GM23338 (cell line): Measurements from ENCODE around the gene CFAP74. TPM values are rescaled to one million over a fixed set of nuclear protein-coding genes. Genes with fewer than 3 reads are reported as not detected.

Experiments
- ATAC-seq: fragments of 200-7000 bp; cut with Tn5 transposase; 3 replicates; pipeline ENCODE4 v1.9.1; 2020
- DNase-seq: peaks from one replicate; pipeline ENCODE4 v3.0.0-alpha.2; 2015; ENCODE audit warnings: low spot score
- H2AFZ ChIP-seq: fragments of 200-600 bp; sonication (generic); 2 replicates; pipeline ENCODE4 v1.8.0; 2016; ENCODE audit warnings: antibody characterized with exemption, mild to moderate bottlenecking, moderate library complexity
- H3F3A ChIP-seq: fragments of 200-600 bp; sonication (generic); replicated peaks from 2 replicates; pipeline ENCODE4 v1.8.0; 2017; ENCODE audit warnings: antibody characterized with exemption, mixed run types, low read depth
- H3K27ac ChIP-seq: fragments of 200-600 bp; sonication (generic); 2 replicates; pipeline ENCODE4 v1.6.1; 2016; ENCODE audit warnings: low read depth
- H3K27me3 ChIP-seq: fragments of 200-600 bp; sonication (generic); 2 replicates; pipeline ENCODE4 v1.8.0; 2016; ENCODE audit warnings: mild to moderate bottlenecking, mixed run types, moderate library complexity; ENCODE audit not compliant: insufficient read depth
- H3K36me3 ChIP-seq: fragments of 200-600 bp; sonication (generic); 2 replicates; pipeline ENCODE4 v1.8.0; 2016; ENCODE audit warnings: mild to moderate bottlenecking; ENCODE audit not compliant: insufficient read depth
- H3K4me1 ChIP-seq: fragments of 200-600 bp; sonication (generic); 2 replicates; pipeline ENCODE4 v1.8.0; 2016; ENCODE audit warnings: mild to moderate bottlenecking, moderate library complexity; ENCODE audit not compliant: insufficient read depth
- H3K4me2 ChIP-seq: fragments of 200-600 bp; sonication (generic); 2 replicates; pipeline ENCODE4 v1.7.1; 2017; ENCODE audit warnings: mixed run types
- H3K4me3 ChIP-seq: fragments of 200-600 bp; sonication (generic); 2 replicates; pipeline ENCODE4 v1.6.1; 2016; ENCODE audit warnings: mixed run types
- H3K79me2 ChIP-seq: fragments of 200-600 bp; sonication (generic); replicated peaks from 2 replicates; pipeline ENCODE4 v1.8.0; 2017; ENCODE audit warnings: mild to moderate bottlenecking; ENCODE audit not compliant: insufficient read depth
- H3K9me2 ChIP-seq: fragments of 200-600 bp; sonication (generic); 2 replicates; pipeline ENCODE4 v1.8.0; 2017; ENCODE audit not compliant: insufficient read depth
- H4K20me1 ChIP-seq: fragments of 200-600 bp; sonication (generic); replicated peaks from 2 replicates; pipeline ENCODE4 v1.8.0; 2017; ENCODE audit warnings: mild to moderate bottlenecking; ENCODE audit not compliant: insufficient read depth
- H3K27ac Mint-ChIP-seq: 2 replicates; pipeline ENCODE4 v1.8.0; 2020; ENCODE audit warnings: inconsistent platforms, mild to moderate bottlenecking, moderate library complexity, mixed read lengths
- H3K27me3 Mint-ChIP-seq: 3 replicates; pipeline ENCODE4 v1.8.0; 2022; ENCODE audit warnings: low read depth, mild to moderate bottlenecking, moderate library complexity, mixed read lengths, inconsistent platforms; ENCODE audit not compliant: insufficient read depth, poor library complexity
- H3K36me3 Mint-ChIP-seq: 3 replicates; pipeline ENCODE4 v1.8.0; 2021; ENCODE audit warnings: low read depth, mild to moderate bottlenecking, inconsistent platforms, moderate library complexity, mixed read lengths
- H3K4me1 Mint-ChIP-seq: 3 replicates; pipeline ENCODE4 v1.8.0; 2020; ENCODE audit warnings: mild to moderate bottlenecking, inconsistent platforms, mixed read lengths
- H3K4me3 Mint-ChIP-seq: 3 replicates; pipeline ENCODE4 v1.8.0; 2021; ENCODE audit warnings: moderate library complexity, mild to moderate bottlenecking, inconsistent platforms, mixed read lengths
- H3K9me3 Mint-ChIP-seq: 3 replicates; pipeline ENCODE4 v1.8.0; 2020; ENCODE audit warnings: moderate library complexity, mild to moderate bottlenecking, inconsistent platforms, mixed read lengths
- CREB1 ChIP-seq: fragments of 250-450 bp; sonication (Bioruptor Pico); IDR thresholded peaks from 2 replicates; pipeline ENCODE4 v1.5.0; 2020; ENCODE audit warnings: low read depth, mild to moderate bottlenecking, moderate library complexity
- CTCF ChIP-seq, 2 experiments: fragments of 200-600 bp in 1 of 2; sonication (generic) in 1 of 2; conservative IDR thresholded peaks; 2 replicates each; pipeline versions ENCODE4 v1.5.1 to v1.6.1; 2016 to 2017; ENCODE audit warnings: antibody characterized with exemption in 2 of 2, low read depth in 2 of 2, mild to moderate bottlenecking in 2 of 2, moderate library complexity in 1 of 2
- ETS1 ChIP-seq: IDR thresholded peaks from 2 replicates; pipeline ENCODE4 v1.6.1; 2016; ENCODE audit warnings: antibody characterized with exemption
- EZH2phosphoT487 ChIP-seq: fragments of 200-600 bp; sonication (generic); IDR thresholded peaks from one replicate; pipeline ENCODE4 v1.8.1; 2018; ENCODE audit warnings: antibody characterized with exemption; ENCODE audit not compliant: unreplicated experiment
- JUNB ChIP-seq: IDR thresholded peaks from one replicate; pipeline ENCODE4 v1.6.1; 2016; ENCODE audit warnings: antibody characterized with exemption; ENCODE audit not compliant: unreplicated experiment
- NANOG ChIP-seq: IDR thresholded peaks from 2 replicates; pipeline ENCODE4 v1.6.1; 2016; ENCODE audit warnings: antibody characterized with exemption, borderline replicate concordance
- POLR2AphosphoS5 ChIP-seq: IDR thresholded peaks from 2 replicates; pipeline ENCODE4 v1.6.1; 2016; ENCODE audit warnings: antibody characterized with exemption, low read depth
- REST ChIP-seq: IDR thresholded peaks from one replicate; pipeline ENCODE4 v1.6.1; 2018; ENCODE audit warnings: antibody characterized with exemption; ENCODE audit not compliant: unreplicated experiment
- STAT1 ChIP-seq: IDR thresholded peaks from one replicate; pipeline ENCODE4 v1.6.1; 2016; ENCODE audit warnings: antibody characterized with exemption; ENCODE audit not compliant: unreplicated experiment
- ZNF114 ChIP-seq: fragments of 250-450 bp; sonication (Bioruptor Pico); IDR thresholded peaks from 2 replicates; pipeline ENCODE4 v1.5.0; 2020; ENCODE audit warnings: mild to moderate bottlenecking, moderate library complexity
- polyA plus RNA-seq: library from polyadenylated mRNA; unstranded; fragments of >200 nt; fragmentation: Nextera tagmentation; extraction: Ambion mirVana; gene quantifications from 2 replicates; pipeline ENCODE4 v1.2.1, GENCODE V29; 2016
- total RNA-seq: library from RNA; depleted of rRNA; stranded (reverse); fragments of >200 nt; shearing (Covaris generic); gene quantifications from 2 replicates; pipeline ENCODE4 v1.2.3, GENCODE V29; 2014

The CFAP74 gene
- total and polyA plus RNA-seq, 2 experiments from 2014 or later, result 0.21 TPM; not detected in 1

- Histone ChIP-seq H3K9me2 (no peaks in the 10 kb centered on the region), H3K27ac (no peak overlapping the region), H3F3A (0 out of 2 replicates have a peak, but pooled peaks cover 4% of the 10 kb centered on the region), H3K4me3 (no peak overlapping the region), H3K79me2 (no peaks in the 10 kb centered on the region), H3K4me1 (no peaks in the 10 kb centered on the region), H3K4me2 (no peak overlapping the region), H3K27me3 (no peaks in the 10 kb centered on the region), H3K36me3 (no peaks in the 10 kb centered on the region), H2AFZ (no peak overlapping the region), H4K20me1 (no peaks in the 10 kb centered on the region)
- Mint-ChIP-seq H3K9me3 (no peaks in the 10 kb centered on the region), H3K4me1 (peaks cover 4% of the 10 kb centered on the region; the same call in 1 of the 3 replicates), H3K27me3 (peaks cover 20% of the 10 kb centered on the region), H3K4me3 (no peak overlapping the region), H3K36me3 (no peaks in the 10 kb centered on the region), H3K27ac (no peak overlapping the region)
- TF ChIP-seq NANOG, result no peak
- TF ChIP-seq REST, result no peak
- TF ChIP-seq ETS1, result no peak
- no peak for TF ChIP-seq JUNB
- TF ChIP-seq CREB1 (CRISPR knock-in tag), result no peak
- no peak for TF ChIP-seq EZH2phosphoT487
- TF ChIP-seq CTCF (conservative IDR thresholded peaks at IDR 0.05; ENCODE audit: low read depth in 2 of 2), result no peak
- TF ChIP-seq POLR2AphosphoS5, result no peak
- ATAC-seq (no peak), DNase-seq (no peak)
Observed at GRCh38 chr1:1941211-1941841, 62.3 kb downstream of the CFAP74 start.

GRCh38 chr1:1940123-1940425 is 63.5 kb downstream of the CFAP74 start:
- DNase-seq, result no peak
- TF ChIP-seq ZNF114 (CRISPR knock-in tag), result no peak
- no peak for TF ChIP-seq STAT1
- TF ChIP-seq CREB1 (CRISPR knock-in tag), result no peak

More at GRCh38 chr1:1940123-1940425, 63.5 kb downstream of the CFAP74 start:
- no peaks in the 10 kb centered on the region for H3K36me3 ChIP-seq
- Mint-ChIP-seq H3K27ac (no peak overlapping the region), H3K4me1 (peaks cover 4% of the 10 kb centered on the region; the same call in 2 of the 3 replicates), H3K9me3 (peaks cover 3% of the 10 kb centered on the region; the same call in 1 of the 3 replicates), H3K36me3 (no peaks in the 10 kb centered on the region), H3K27me3 (peaks cover 15% of the 10 kb centered on the region), H3K4me3 (no peak overlapping the region)
- no peaks in the 10 kb centered on the region for H3K27me3 ChIP-seq
- H3K4me3 ChIP-seq, result no peak overlapping the region
- no peak for ATAC-seq
- no peaks in the 10 kb centered on the region for H3K4me1 ChIP-seq
- H4K20me1 ChIP-seq, result no peaks in the 10 kb centered on the region
- H3K79me2 ChIP-seq, result no peaks in the 10 kb centered on the region
- H3K27ac ChIP-seq, result no peak overlapping the region
- 0 out of 2 replicates have a peak, but pooled peaks cover 4% of the 10 kb centered on the region for H3F3A ChIP-seq
- no peaks in the 10 kb centered on the region for H3K9me2 ChIP-seq
- no peak overlapping the region for H3K4me2 ChIP-seq
- H2AFZ ChIP-seq, result no peak overlapping the region
